Heart right ventricle (tissue), 16 donors: ENCODE results near the gene TRIM15. TPM values are rescaled to one million over a fixed set of nuclear protein-coding genes. Genes with fewer than 3 reads are reported as not detected.

Source experiments
- ATAC-seq, 8 donors: fragments of 200-7000 bp; cut with Tn5 transposase; one replicate each; pipeline ENCODE4 v1.9.1; 2020; ENCODE audit warnings: mild to moderate bottlenecking in 8 of 8, moderate library complexity in 8 of 8, moderate number of reproducible peaks in 1 of 8
- DNase-seq, 2 donors: peaks; one replicate each; pipeline ENCODE4 v3.0.0-alpha.2; 2020
- H3K27ac ChIP-seq, 10 donors: fragments of 200-600 bp; sonication (generic) in 2 of 10; one replicate each; pipeline versions ENCODE4 v1.5.0 to v1.8.0; 2020 to 2022; ENCODE audit warnings: mild to moderate bottlenecking in 3 of 10
- H3K27me3 ChIP-seq, 7 donors: fragments of 200-600 bp; one replicate each; pipeline ENCODE4 v1.8.0; 2021 to 2022; ENCODE audit warnings: mild to moderate bottlenecking in 2 of 7
- H3K36me3 ChIP-seq, 9 donors: fragments of 200-600 bp; sonication (generic) in 1 of 9; one replicate each; pipeline versions ENCODE4 v1.5.0 to v1.8.0; 2020 to 2022; ENCODE audit warnings: mild to moderate bottlenecking in 2 of 9
- H3K4me1 ChIP-seq, 9 donors: fragments of 200-600 bp; sonication (generic) in 1 of 9; one replicate each; pipeline versions ENCODE4 v1.5.0 to v1.8.0; 2020 to 2022; ENCODE audit warnings: mild to moderate bottlenecking in 4 of 9
- H3K4me3 ChIP-seq, 10 donors: fragments of 200-600 bp; sonication (generic) in 2 of 10; one replicate each; pipeline versions ENCODE4 v1.5.0 to v1.8.0; 2020 to 2022; ENCODE audit warnings: mild to moderate bottlenecking in 7 of 10, moderate library complexity in 2 of 10
- H3K9me3 ChIP-seq, 11 donors: fragments of 200-600 bp in 10 of 11; sonication (generic) in 2 of 11; one replicate each; pipeline versions ENCODE4 v1.5.0 to v1.8.0; 2013 to 2022; ENCODE audit warnings: mild to moderate bottlenecking in 2 of 11, control low read depth in 1 of 11, moderate library complexity in 1 of 11
- WGBS, 2 donors: extraction: QIAGEN DNeasy Blood & Tissue Kit; methylation state at CpG; one replicate each; pipeline ENCODE4 v1.1.7; 2013; ENCODE audit warnings: inconsistent platforms in 1 of 2; 5-methylcytosine and 5-hydroxymethylcytosine counted together
- intact Hi-C, 10 donors: fragments of 100-400 bp; cut with DNase I; formaldehyde crosslinking; loops; one replicate each; pipeline versions ENCODE4 v1.11.1 to v1.14.2; 2022
- polyA plus RNA-seq, 2 donors: library from polyadenylated mRNA; stranded (reverse); fragments of 200-250 nt; gene quantifications; one replicate each; pipeline ENCODE4 v1.2.3, GENCODE V29; 2013
- total RNA-seq, 10 donors: library from RNA; stranded (reverse); fragmentation: NEBNext Ultra II Directional in 3 of 10; extraction: Animal tissue kit (Norgen Biotek cat#: 25700) in 3 of 10; gene quantifications; one replicate each; pipeline versions ENCODE4 v1.2.1 to v1.2.4, GENCODE V29; 2021 to 2023
- TF ChIP-seq, protein P1 (sequence below), 9 donors: fragments of 200-600 bp; sonication (generic) in 2 of 9; IDR thresholded peaks; one replicate each; pipeline versions ENCODE4 v1.5.0 to v1.8.0; 2021 to 2022; ENCODE audit warnings: antibody characterized with exemption in 9 of 9, mild to moderate bottlenecking in 5 of 9, moderate library complexity in 1 of 9
- donor health status: Arrhythmogenic right ventricular cardiomyopathy.
- donor health status: ischemic (EF 13 %, LVEDD 7.1; RV severe dilation, severe dysfunction).
- donor health status: healthy with polysubstance abuse.
- donor health status: DM: no; HTN: yes; CAD: no.
- donor health status: DM: no; HTN: no; CAD: no.
- donor health status: ischemic (EF 25% LVEDD 6.9; RV normal size, moderate dysfunction).
- donor health status: ischemic (EF 25% LVEDD 5.7; RV mildly dilated, moderate dysfunction).
- donor health status: healthy.
- donor health status: DM: yes; HTN: yes; CAD: no.
- donor health status: Ischemic cardiomyopathy.
- donor health status: ischemic (EF 35%, LVEDD 5.7; RV mildly dilated, moderate dysfunction).
- donor health status: nonischemic (EF 11% LVEDD 7.7; RV severe dilation, severe dysfunction).
- donor health status: DM: yes; HTN: yes; CAD: no.
- donor health status: PGD.
- donor health status: ischemic (EF 29% LVEDD 5.4; RV normal size, mild dysfunction).
- donor health status: nonischemic (EF 23%, LVEDD 6.1; RV moderate dilation, normal function).

The TRIM15 gene
- total and polyA plus RNA-seq, 12 donors, result not detected

GRCh38 chr6:30142665-30143064 is 20.7 kb upstream of the TRIM15 start:
- WGBS, 2 donors, result 77 to 83% methylated on average over 3 of the region's 3 CpGs
- Histone ChIP-seq H3K4me1 (no peaks in the 10 kb centered on the region), H3K36me3 (no peaks in the 10 kb centered on the region), H3K27ac (no peak overlapping the region), H3K27me3 (peaks cover 0 to 67% (median 43%) of the 10 kb centered on the region in 7 donors), H3K4me3 (no peak overlapping the region), H3K9me3 (no peaks in the 10 kb centered on the region)
- no peak for ATAC-seq
- TF ChIP-seq, protein P1, sequence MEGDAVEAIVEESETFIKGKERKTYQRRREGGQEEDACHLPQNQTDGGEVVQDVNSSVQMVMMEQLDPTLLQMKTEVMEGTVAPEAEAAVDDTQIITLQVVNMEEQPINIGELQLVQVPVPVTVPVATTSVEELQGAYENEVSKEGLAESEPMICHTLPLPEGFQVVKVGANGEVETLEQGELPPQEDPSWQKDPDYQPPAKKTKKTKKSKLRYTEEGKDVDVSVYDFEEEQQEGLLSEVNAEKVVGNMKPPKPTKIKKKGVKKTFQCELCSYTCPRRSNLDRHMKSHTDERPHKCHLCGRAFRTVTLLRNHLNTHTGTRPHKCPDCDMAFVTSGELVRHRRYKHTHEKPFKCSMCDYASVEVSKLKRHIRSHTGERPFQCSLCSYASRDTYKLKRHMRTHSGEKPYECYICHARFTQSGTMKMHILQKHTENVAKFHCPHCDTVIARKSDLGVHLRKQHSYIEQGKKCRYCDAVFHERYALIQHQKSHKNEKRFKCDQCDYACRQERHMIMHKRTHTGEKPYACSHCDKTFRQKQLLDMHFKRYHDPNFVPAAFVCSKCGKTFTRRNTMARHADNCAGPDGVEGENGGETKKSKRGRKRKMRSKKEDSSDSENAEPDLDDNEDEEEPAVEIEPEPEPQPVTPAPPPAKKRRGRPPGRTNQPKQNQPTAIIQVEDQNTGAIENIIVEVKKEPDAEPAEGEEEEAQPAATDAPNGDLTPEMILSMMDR (IDR thresholded peaks at IDR 0.05), result no peak
- intact Hi-C loops, result no loop called here
- DNase-seq, result no peak

DNA sequence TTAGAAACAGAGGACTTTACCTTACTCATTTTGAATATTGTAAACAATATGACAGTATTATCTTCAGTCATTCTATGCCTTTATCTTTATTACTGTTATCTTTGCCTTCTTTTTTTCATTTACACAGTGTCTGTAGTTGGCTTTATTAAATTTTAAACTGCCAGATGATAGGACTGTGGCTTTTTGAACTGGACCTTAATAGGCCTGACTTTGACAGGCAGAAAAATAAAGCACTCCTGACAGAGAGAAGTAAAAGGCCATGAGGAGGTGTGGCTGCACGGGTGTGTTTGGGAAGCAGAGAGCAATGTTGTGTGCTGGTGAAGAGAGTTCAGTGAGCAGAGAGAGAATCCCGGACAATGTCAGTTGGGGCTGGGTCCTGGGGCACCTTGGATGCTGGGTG is 19.6 kb upstream of the TRIM15 start:
- WGBS, 2 donors, result 67 to 68% methylated on average over 2 of the region's 2 CpGs
- Histone ChIP-seq H3K36me3 (no peaks in the 10 kb centered on the region), H3K9me3 (no peaks in the 10 kb centered on the region), H3K27ac (no peak overlapping the region), H3K4me3 (no peak overlapping the region), H3K4me1 (no peaks in the 10 kb centered on the region), H3K27me3 (peaks cover 0 to 62% (median 41%) of the 10 kb centered on the region in 7 donors)
- ATAC-seq, result no peak
- no peak for DNase-seq
- intact Hi-C loops, result no loop called here
- TF ChIP-seq, protein P1 (IDR thresholded peaks at IDR 0.05), result no peak

GRCh38 chr6:30144811-30145210 is 18.5 kb upstream of the TRIM15 start:
- DNase-seq, result no peak
- H3K4me1 ChIP-seq, result no peaks in the 10 kb centered on the region
- H3K9me3 ChIP-seq, result no peaks in the 10 kb centered on the region
- no peaks in the 10 kb centered on the region for H3K36me3 ChIP-seq
- peaks cover 0 to 60% (median 41%) of the 10 kb centered on the region in 7 donors for H3K27me3 ChIP-seq
- no peak for ATAC-seq
- WGBS, 2 donors, result 55 to 72% methylated on average over 6 of the region's 6 CpGs
- H3K27ac ChIP-seq, result no peak overlapping the region
- H3K4me3 ChIP-seq, result no peak overlapping the region
- intact Hi-C loops, result no loop called here
- TF ChIP-seq, protein P1 (IDR thresholded peaks at IDR 0.05), result no peak

DNA sequence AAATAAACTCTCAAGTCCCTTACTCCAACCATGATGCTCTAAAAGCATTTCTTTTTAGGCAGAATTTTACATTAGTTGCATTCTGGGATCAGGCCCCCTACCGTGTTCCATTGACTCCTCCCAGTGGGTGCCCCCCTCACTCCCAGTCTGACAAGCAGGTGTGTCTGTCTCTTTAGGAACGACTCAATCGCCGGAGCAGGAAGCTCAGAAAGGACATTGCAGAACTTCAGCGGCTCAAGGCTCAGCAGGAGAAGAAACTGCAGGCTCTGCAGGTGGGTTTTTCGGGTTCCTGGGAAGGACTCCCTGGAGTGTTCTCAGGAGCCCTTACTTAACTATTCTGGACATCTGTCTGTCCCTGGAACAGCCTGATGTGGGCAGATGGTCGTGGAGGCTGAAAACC is 17.5 kb upstream of the TRIM15 start:
- no peaks in the 10 kb centered on the region for H3K9me3 ChIP-seq
- 50 to 56% methylated on average over 7 of the region's 7 CpGs for WGBS, 2 donors
- no peak overlapping the region for H3K27ac ChIP-seq
- ATAC-seq, result no peak
- no peaks in the 10 kb centered on the region for H3K4me1 ChIP-seq
- peaks cover 0 to 59% (median 38%) of the 10 kb centered on the region in 7 donors for H3K27me3 ChIP-seq
- H3K4me3 ChIP-seq, result no peak overlapping the region
- TF ChIP-seq, protein P1 (IDR thresholded peaks at IDR 0.05), result no peak
- intact Hi-C loops, result no loop called here
- H3K36me3 ChIP-seq, result no peaks in the 10 kb centered on the region
- no peak for DNase-seq
